Immature natural killer cell (primary cell): ENCODE measurements around the gene KRT8. TPM values are rescaled to one million over a fixed set of nuclear protein-coding genes. Genes with fewer than 3 reads are reported as not detected.
A peak's percentile ranks its signal among the peaks of the same experiment; 100 is the strongest.

Experiments used
- DNase-seq, 3 donors: peaks; one replicate each; pipeline ENCODE4 v3.0.0; 2022; ENCODE audit warnings: mixed read lengths in 1 of 3
- H3K27ac Mint-ChIP-seq, 6 donors: one replicate each; pipeline ENCODE4 v1.8.0; 2020; ENCODE audit warnings: mixed read lengths in 6 of 6, mild to moderate bottlenecking in 5 of 6, inconsistent platforms in 4 of 6, moderate library complexity in 3 of 6
- H3K27me3 Mint-ChIP-seq, 3 donors: one replicate each; pipeline ENCODE4 v1.8.0; 2020 to 2021; ENCODE audit warnings: low read depth in 3 of 3, mild to moderate bottlenecking in 3 of 3, mixed read lengths in 3 of 3, moderate library complexity in 3 of 3, inconsistent platforms in 1 of 3
- H3K36me3 Mint-ChIP-seq, 3 donors: one replicate each; pipeline ENCODE4 v1.8.0; 2020; ENCODE audit warnings: mixed read lengths in 3 of 3, inconsistent platforms in 2 of 3, mild to moderate bottlenecking in 2 of 3
- H3K4me1 Mint-ChIP-seq, 2 donors: one replicate each; pipeline ENCODE4 v1.8.0; 2020; ENCODE audit warnings: inconsistent platforms in 2 of 2, mild to moderate bottlenecking in 2 of 2, mixed read lengths in 2 of 2, moderate library complexity in 1 of 2
- H3K4me3 Mint-ChIP-seq, 5 donors: one replicate each; pipeline ENCODE4 v1.8.0; 2020; ENCODE audit warnings: mild to moderate bottlenecking in 5 of 5, mixed read lengths in 5 of 5, inconsistent platforms in 3 of 5, moderate library complexity in 3 of 5
- H3K9me3 Mint-ChIP-seq, 6 donors: one replicate each; pipeline ENCODE4 v1.8.0; 2020; ENCODE audit warnings: mild to moderate bottlenecking in 6 of 6, mixed read lengths in 6 of 6, inconsistent platforms in 4 of 6, moderate library complexity in 3 of 6
- polyA plus RNA-seq, 3 donors: library from polyadenylated mRNA; unstranded; fragments of 300-500 nt; fragmentation: Illumina TruSeq; gene quantifications; one replicate each; pipeline ENCODE4 v1.2.3, GENCODE V29; 2021

Gene KRT8
- polyA plus RNA-seq, 3 donors from 2014 or later, result not detected

DNA sequence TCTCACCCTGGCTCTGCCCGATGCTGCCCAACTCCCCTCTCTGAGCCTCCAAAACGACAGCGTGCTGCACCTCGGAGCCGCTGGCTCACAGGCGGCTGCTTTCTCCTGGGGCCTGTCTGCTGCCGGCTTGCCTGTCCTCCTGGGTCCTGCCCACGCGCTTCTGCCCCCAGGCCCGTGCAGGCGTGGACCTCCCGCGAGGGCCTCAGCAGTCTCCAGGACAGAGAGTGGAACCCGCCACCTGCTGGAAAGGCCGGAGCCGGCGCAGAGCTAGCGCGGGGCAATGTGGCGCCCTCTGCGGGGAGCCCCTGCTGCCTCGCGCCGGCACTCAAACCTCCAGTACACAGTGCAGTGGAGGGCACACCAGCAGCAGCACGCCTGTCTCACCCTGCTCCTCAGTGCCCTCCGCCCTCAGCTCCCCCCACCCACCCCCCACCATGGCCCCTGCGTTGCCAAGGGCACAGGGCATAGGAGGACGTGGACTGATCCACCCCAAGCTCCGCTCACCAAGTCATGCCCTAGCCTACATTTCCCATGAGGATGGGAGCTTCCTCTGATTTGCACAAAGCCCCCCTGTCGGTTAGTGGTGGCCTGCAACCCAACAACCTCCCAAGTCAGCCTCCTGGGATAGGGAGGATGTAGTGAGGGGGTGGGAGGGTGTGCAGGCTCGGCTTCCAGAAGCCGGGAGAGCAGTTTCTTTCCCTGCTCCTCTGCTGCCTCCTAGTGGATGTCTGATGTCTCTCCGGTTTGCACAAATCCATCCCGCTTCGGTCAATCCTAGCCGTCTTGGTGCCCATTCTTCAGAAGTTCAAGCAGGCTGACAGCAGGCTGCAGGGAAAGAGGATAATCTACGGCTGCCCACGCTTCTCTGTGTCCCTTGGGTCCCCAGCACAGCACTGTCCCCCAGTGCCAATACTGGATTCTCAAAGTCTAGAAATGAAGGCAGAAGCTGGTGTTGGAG lies 25.2 kb downstream of the KRT8 start:
- DNase-seq, result peak; percentile 70 to 82 (median 78)
- Mint-ChIP-seq H3K27ac (peak overlapping the region in 3 of 6 donors; percentile 19 to 40 (median 36)), H3K27me3 (peaks cover 3 to 7% (median 3%) of the 10 kb centered on the region in 3 donors), H3K9me3 (peaks cover 0 to 2% (median 0%) of the 10 kb centered on the region in 6 donors), H3K4me1 (peaks cover 8 to 10% of the 10 kb centered on the region in 2 donors), H3K4me3 (peak overlapping the region; percentile 44 to 76 (median 68)), H3K36me3 (no peaks in the 10 kb centered on the region)

DNA sequence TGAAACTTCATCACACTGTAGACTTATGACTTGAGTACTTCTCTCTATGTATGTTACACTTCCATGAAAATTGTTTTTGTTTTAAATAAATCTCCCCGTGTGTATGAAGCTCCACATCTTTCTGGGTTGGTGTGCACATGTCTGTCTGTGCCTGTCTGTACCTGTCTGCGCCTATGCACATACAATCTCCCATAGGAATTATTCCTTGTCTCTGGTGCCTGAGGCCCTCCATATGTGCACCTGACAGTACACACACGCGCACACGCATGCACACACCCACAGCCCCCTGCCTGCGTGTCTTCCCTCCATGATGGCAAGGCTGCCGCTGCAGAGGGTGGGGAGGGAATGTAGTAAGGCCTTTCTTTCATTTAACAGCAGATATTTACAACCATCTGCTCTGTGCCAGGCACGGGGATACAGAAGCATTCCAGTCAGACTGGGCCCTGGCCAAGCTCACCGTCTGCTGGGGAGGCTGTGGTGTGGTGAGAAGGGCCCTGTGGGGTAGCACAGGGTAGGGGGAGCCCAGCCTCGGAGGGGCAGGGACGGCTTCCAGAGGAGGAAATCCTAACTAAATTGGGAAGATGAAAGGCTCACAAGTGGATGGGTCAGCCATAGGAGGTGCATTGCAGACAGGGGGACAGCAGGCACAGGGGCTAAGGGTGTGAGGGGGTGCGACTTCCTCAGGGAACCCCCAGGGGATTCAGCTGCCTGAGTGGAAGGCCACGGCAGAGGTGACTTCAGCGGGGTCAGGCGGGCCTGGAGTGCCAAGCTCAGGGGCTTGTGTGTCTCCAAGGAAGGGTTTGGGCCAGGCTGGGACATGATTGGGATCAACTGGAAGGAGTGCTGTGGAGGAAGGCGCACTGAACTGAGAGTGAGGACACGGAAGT lies 26.1 kb downstream of the KRT8 start:
- Mint-ChIP-seq H3K36me3 (no peaks in the 10 kb centered on the region), H3K4me3 (no peak overlapping the region)

DNA sequence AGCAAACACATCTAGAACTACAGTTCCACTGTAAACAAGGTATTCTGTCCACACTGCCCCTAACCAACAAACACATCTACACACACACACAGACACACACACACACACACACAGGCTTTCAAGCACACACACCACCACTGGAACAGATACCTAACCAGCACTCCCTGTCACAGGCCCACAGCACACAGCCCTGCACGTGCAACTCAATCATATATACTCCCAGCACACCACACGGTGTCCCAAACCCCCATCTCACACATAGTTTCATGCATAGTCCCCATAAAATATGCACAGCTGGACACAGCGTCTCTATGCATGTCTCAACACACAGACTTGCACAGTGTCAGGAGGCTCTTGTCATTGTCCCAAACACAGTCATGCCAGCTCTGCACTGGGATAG lies 27.6 kb downstream of the KRT8 start:
- peak overlapping the region in 3 of 6 donors; percentile 2 to 10 (median 8) for H3K27ac Mint-ChIP-seq
- H3K27me3 Mint-ChIP-seq, result peaks cover 9 to 10% (median 9%) of the 10 kb centered on the region in 3 donors
- H3K4me1 Mint-ChIP-seq, result peaks cover 25 to 32% of the 10 kb centered on the region in 2 donors
- no peak for DNase-seq
- peaks cover 0 to 2% (median 0%) of the 10 kb centered on the region in 6 donors for H3K9me3 Mint-ChIP-seq
- H3K36me3 Mint-ChIP-seq, result no peaks in the 10 kb centered on the region
- H3K4me3 Mint-ChIP-seq, result no peak overlapping the region

More for the DNA sequence above, 26.1 kb downstream of the KRT8 start:
- H3K9me3 Mint-ChIP-seq, result peaks cover 0 to 2% (median 0%) of the 10 kb centered on the region in 6 donors
- DNase-seq, result no peak
- H3K27ac Mint-ChIP-seq, result peak overlapping the region in 3 of 6 donors; percentile 12 to 54 (median 34)
- peaks cover 7 to 8% (median 8%) of the 10 kb centered on the region in 3 donors for H3K27me3 Mint-ChIP-seq
- peaks cover 14 to 20% of the 10 kb centered on the region in 2 donors for H3K4me1 Mint-ChIP-seq

DNA sequence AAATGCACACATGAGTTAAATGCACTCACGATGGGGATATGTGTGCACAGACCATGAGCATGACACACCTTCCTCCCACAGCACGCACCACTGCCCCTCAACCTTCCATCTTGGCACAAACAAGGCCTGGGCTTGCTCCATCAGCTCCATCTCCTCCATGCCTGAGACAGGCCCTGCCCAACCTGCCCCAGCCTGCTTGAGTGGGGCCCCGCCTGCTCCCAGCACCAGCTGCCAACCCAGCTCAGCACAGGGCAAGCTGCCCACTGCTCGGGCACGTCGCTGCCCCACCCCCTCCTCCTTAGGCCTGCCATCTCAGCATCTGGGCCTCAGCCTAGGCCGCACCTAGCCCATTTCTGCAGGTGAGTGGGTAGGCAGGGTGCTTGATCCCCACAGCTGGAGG lies 28.5 kb downstream of the KRT8 start:
- Mint-ChIP-seq H3K4me3 (no peak overlapping the region), H3K9me3 (peaks cover 0 to 2% (median 0%) of the 10 kb centered on the region in 6 donors), H3K36me3 (no peaks in the 10 kb centered on the region), H3K4me1 (peaks cover 34 to 41% of the 10 kb centered on the region in 2 donors), H3K27me3 (peaks cover 8 to 9% (median 9%) of the 10 kb centered on the region in 3 donors), H3K27ac (peak overlapping the region in 2 of 6 donors; percentile 3 to 50)
- no peak for DNase-seq

DNA sequence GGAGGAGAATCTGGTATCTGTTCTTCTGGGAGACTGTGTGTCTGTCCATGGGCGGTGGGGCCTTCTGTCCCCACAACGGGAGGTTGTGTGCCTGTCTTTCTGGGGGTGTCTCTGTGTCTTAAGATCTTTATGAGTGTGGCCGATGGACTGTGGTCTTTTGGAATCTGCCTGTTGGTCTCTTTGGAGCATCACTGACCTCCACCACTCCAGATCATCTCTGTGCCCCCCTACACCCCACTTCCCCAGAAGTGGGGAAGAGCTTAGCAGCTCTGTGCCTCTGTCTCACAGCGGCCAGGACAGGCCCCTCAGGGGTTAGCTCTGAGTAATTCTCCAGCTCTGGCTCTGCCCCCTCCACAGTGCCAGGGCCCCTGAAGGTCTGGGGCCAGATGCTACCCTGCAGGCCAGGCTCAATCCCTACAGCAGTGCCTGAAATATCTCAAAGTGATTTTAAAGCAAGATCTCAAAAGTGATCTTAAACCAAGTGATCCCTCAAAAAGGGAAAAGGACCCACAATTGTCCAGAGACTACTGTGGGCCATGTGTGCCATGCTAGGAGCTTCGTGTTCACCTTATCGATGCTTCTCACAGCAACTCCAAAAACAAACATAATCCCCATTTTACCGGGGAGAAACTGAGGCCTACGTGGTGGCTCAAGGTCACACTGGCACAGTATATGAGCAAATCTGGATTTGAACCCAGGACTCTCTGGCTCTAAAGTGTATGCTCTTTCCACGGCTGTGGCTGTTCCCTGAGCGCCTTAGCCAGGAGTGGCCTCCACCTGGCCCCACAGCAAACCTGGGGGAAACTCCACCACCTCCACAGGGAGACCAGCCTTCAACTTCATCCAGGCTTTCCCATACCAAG lies 30.1 kb downstream of the KRT8 start:
- peaks cover 0 to 2% (median 0%) of the 10 kb centered on the region in 6 donors for H3K9me3 Mint-ChIP-seq
- H3K36me3 Mint-ChIP-seq, result no peaks in the 10 kb centered on the region
- DNase-seq, result no peak
- H3K4me3 Mint-ChIP-seq, result peak overlapping the region; percentile 67 to 90 (median 76)
- peaks cover 45 to 52% of the 10 kb centered on the region in 2 donors for H3K4me1 Mint-ChIP-seq
- peaks cover 2 to 8% (median 6%) of the 10 kb centered on the region in 3 donors for H3K27me3 Mint-ChIP-seq
- peak overlapping the region; percentile 71 to 95 (median 84) for H3K27ac Mint-ChIP-seq

DNA sequence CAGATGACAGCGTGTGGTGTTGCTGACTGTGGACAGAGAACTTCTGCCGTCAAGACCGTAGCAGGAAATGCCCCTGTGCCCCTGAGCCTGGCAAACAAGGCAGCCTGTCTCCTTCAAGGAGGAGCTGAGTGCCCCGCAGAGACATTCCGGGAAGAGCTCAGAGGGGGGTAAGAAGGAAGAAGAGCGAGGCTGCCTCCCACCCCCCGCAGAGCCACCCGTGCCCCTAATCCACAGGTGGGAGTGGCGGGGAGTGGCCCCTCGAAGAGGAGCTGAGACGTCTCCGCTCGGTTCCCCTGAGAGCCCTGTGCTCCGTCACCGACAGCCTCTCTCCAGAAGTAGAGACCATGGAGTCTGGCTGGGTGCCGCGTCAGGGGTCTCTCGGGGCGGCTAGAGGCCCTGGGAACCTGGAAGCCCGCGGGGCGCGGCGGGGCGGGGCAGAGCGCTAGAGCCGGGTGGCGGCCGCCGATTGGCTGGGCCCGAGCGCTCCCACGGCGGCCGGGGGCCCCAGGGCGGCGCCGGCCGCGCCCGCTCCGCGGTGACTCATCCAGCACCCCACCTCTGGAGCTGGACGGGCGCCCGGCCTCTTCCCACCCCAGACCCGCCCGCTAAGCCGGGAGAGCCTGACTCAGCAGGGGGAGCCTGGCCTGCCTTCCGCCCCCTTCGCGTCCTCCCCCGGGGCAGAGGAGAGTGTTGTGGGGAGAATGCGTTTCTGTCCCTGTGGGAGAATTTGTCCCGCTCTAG lies 30.9 kb downstream of the KRT8 start:
- Mint-ChIP-seq H3K4me3 (peak overlapping the region; percentile 77 to 90 (median 82)), H3K9me3 (peaks cover 0 to 2% (median 0%) of the 10 kb centered on the region in 6 donors)

DNA sequence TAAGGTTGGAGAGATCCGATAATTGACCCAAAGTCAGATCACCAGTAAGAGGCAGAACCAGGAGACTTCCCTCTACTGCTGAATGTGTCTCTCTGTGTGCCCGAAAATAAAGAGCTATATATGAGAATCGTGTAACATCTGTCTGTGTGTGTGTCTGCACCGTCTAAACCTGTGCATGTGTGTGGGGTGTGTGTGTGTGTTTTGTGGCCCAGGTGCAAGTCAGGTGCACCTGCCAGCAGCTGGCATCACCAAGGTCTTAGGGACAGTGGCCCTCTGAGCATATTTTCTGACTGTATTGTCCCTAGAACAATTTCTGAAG lies 31.4 kb downstream of the KRT8 start:
- peak overlapping the region; percentile 53 to 97 (median 89) for H3K27ac Mint-ChIP-seq
- H3K4me3 Mint-ChIP-seq, result peak overlapping the region; percentile 74 to 88 (median 80)
- DNase-seq, result no peak
- H3K27me3 Mint-ChIP-seq, result peaks cover 2 to 11% (median 8%) of the 10 kb centered on the region in 3 donors
- peaks cover 41 to 50% of the 10 kb centered on the region in 2 donors for H3K4me1 Mint-ChIP-seq
- H3K36me3 Mint-ChIP-seq, result no peaks in the 10 kb centered on the region
- peaks cover 0 to 2% (median 0%) of the 10 kb centered on the region in 6 donors for H3K9me3 Mint-ChIP-seq

More for the DNA sequence above, 30.9 kb downstream of the KRT8 start:
- H3K4me1 Mint-ChIP-seq, result peaks cover 44 to 50% of the 10 kb centered on the region in 2 donors
- H3K27ac Mint-ChIP-seq, result peak overlapping the region; percentile 71 to 97 (median 89)
- no peaks in the 10 kb centered on the region for H3K36me3 Mint-ChIP-seq
- DNase-seq, result peak; percentile 25 to 60 (median 57)
- peaks cover 2 to 10% (median 8%) of the 10 kb centered on the region in 3 donors for H3K27me3 Mint-ChIP-seq

DNA sequence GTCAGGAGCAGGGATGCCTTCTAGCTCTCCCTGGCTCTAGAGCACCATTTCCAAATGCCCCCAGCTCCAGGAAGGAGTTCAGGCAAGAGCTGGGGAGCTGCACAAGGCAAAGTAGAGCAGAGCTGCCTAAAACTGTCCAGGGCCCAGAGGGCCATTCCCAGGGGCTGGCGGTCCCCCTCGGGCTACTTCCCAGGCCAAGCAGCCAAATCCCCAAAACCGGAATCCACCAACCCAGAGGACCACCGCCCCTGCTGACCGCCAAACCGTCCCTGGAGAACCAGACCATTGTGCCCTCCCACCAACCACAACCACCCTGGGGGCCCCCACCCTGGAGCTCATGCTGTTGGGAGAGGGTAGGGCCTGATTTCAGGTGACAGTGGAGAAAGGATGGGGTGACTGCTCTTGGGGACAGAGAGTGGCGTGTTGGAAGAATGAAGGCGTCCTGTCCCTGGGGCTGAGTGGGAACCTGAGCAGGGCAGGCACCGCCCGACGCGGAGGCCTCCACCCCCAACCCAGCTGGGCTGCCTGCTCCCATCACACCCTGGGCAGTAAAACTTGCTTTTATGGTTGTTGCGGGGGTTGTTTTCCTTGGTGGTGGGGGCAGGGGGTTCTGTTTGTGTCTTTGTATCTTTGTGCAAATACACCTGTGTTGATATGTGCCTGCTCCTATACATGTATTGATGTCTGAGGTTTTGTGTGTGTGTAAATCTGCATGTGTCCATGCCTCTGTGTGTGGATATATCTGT lies 32.1 kb downstream of the KRT8 start:
- peak overlapping the region; percentile 53 to 97 (median 91) for H3K27ac Mint-ChIP-seq
- peaks cover 41 to 50% of the 10 kb centered on the region in 2 donors for H3K4me1 Mint-ChIP-seq

DNA sequence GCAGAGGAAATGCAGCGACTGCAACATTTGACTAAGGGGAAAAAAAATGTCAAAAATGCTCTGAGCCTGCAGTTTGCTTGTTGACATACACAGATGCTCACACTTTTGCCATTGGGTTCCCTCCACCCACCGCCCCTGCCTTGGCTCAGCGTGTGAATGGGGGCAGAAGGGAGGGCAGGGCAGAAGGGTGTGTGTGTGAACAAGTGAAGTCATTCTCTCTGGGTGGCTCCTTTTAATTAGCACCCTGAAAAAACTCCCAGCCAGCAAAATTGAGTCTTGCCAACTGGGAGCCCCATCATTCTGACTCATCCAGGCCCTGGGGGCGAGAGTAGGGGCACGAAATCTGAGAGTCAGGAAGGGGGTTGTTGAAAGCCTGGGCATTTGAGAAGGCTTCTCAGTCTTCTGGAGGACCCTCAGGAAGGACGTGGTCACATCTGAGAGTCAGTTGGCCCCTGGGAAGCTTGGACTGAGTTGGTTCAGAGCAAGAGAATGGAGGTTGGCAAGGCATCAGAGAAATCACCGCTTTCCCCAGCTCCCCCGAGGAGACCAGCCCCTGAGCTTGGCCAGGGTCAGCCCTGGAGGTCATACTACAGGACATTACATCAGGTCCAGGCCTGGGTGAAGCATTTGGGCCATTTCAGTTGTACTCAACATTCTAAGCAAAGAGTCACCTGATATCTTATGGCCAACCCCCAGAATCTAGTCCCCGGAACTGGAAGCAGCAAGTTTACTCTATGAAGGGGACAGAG lies 33.4 kb downstream of the KRT8 start:
- Mint-ChIP-seq H3K27ac (peak overlapping the region; percentile 65 to 95 (median 90)), H3K36me3 (no peaks in the 10 kb centered on the region), H3K4me1 (peaks cover 45 to 55% of the 10 kb centered on the region in 2 donors), H3K27me3 (peaks cover 2 to 10% (median 9%) of the 10 kb centered on the region in 3 donors), H3K4me3 (peak overlapping the region in 4 of 5 donors; percentile 24 to 60 (median 43)), H3K9me3 (no peaks in the 10 kb centered on the region)
- peak; percentile 61 to 84 (median 68) for DNase-seq

More for the DNA sequence above, 32.1 kb downstream of the KRT8 start:
- H3K4me3 Mint-ChIP-seq, result peak overlapping the region; percentile 74 to 88 (median 80)
- no peaks in the 10 kb centered on the region for H3K36me3 Mint-ChIP-seq
- peaks cover 0 to 2% (median 0%) of the 10 kb centered on the region in 6 donors for H3K9me3 Mint-ChIP-seq
- DNase-seq, result no peak
- peaks cover 2 to 10% (median 8%) of the 10 kb centered on the region in 3 donors for H3K27me3 Mint-ChIP-seq

DNA sequence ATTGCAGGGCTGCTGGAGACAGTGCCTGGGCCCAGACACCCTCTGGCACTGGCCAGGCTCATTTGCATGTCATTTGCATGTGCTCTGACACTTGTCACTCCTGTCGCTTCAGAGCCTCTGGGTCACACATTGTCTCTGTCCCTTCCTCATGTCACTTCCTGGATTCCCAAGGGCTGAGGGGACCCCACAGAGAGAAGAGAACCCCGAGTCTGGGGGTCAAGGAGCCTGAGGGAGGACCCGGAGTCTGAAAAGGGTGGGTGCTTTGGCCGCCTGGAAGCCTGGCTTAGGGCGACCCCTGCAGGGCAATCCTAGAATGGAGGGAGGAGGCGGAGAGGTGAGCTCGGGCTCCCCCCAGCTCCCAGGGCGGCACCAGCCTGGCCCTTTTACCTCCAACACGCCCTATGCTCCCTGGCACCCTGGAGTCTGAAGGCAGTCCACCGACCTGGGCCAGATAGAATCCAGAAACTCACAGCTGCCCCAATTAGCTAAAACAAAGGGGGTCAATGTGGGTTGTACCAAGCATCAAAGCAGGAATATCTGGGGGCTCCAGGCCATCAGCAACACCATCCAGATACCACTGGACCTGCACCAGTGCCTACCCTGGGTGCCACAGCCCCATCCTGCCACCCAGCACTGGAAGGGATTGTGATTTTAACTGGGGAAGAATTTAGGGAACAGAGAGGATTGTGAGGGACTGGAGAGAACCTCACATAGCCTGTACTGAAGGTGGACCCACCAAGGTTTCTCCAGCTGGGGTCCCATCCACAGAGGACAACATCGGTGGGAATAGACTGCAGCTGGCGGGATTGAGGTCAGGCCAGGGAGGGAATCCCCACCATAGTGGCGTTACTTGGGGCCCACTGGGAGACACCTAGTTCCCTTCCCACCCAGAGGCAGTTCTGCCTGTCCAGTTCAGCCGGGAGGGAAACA lies 34.2 kb downstream of the KRT8 start:
- H3K27ac Mint-ChIP-seq, result peak overlapping the region; percentile 65 to 95 (median 90)
- peak overlapping the region in 4 of 5 donors; percentile 24 to 60 (median 43) for H3K4me3 Mint-ChIP-seq
- peaks cover 2 to 10% (median 9%) of the 10 kb centered on the region in 3 donors for H3K27me3 Mint-ChIP-seq
- no peaks in the 10 kb centered on the region for H3K36me3 Mint-ChIP-seq
- DNase-seq, result peak; percentile 68 to 79 (median 74)
- H3K4me1 Mint-ChIP-seq, result peaks cover 45 to 55% of the 10 kb centered on the region in 2 donors
- no peaks in the 10 kb centered on the region for H3K9me3 Mint-ChIP-seq
